ENCODE results near the gene TAF10.

The TAF10 gene

GRCh38 chr11:6586434-6587359 is 25.3 kb downstream of the TAF10 start:
- in situ Hi-C loops (cut with MboI; ENCODE audit: low sequenced_read_pairs), result no loop called here

- in situ Hi-C loops (cut with MboI; ENCODE audit: low sequenced_read_pairs), result no loop called here
Measured at GRCh38 chr11:6584528-6584927, 27.5 kb downstream of the TAF10 start.

- in situ Hi-C loops (cut with MboI; ENCODE audit: low sequenced_read_pairs), result no loop called here
Measured at GRCh38 chr11:6583584-6583983, 28.4 kb downstream of the TAF10 start.

- in situ Hi-C loops (cut with MboI; ENCODE audit: low sequenced_read_pairs), result no loop called here
Measured at GRCh38 chr11:6579681-6580080, 32.3 kb downstream of the TAF10 start.

- in situ Hi-C loops (cut with MboI; ENCODE audit: low sequenced_read_pairs), result no loop called here
Measured at GRCh38 chr11:6578134-6578533, 33.9 kb downstream of the TAF10 start.

GRCh38 chr11:6576471-6577373 is 35.3 kb downstream of the TAF10 start:
- in situ Hi-C loops (cut with MboI; ENCODE audit: low sequenced_read_pairs), result no loop called here

GRCh38 chr11:6574816-6575715 is 37.0 kb downstream of the TAF10 start:
- in situ Hi-C loops (cut with MboI; ENCODE audit: low sequenced_read_pairs), result no loop called here

- in situ Hi-C loops (cut with MboI; ENCODE audit: low sequenced_read_pairs), result no loop called here
Measured at GRCh38 chr11:6572215-6572614, 39.8 kb downstream of the TAF10 start.

- in situ Hi-C loops (cut with MboI; ENCODE audit: low sequenced_read_pairs), result no loop called here
Measured at GRCh38 chr11:6571434-6572008, 40.5 kb downstream of the TAF10 start.

GRCh38 chr11:6570691-6571427 is 41.2 kb downstream of the TAF10 start:
- in situ Hi-C loops (cut with MboI; ENCODE audit: low sequenced_read_pairs), result no loop called here

GRCh38 chr11:6569706-6570105 is 42.3 kb downstream of the TAF10 start:
- in situ Hi-C loops (cut with MboI; ENCODE audit: low sequenced_read_pairs), result no loop called here

- in situ Hi-C loops (cut with MboI; ENCODE audit: low sequenced_read_pairs), result no loop called here
Measured at GRCh38 chr11:6568191-6568918, 43.7 kb downstream of the TAF10 start.

GRCh38 chr11:6567371-6567745 is 44.7 kb downstream of the TAF10 start:
- in situ Hi-C loops (cut with MboI; ENCODE audit: low sequenced_read_pairs), result no loop called here

- in situ Hi-C loops (cut with MboI; ENCODE audit: low sequenced_read_pairs), result no loop called here
Measured at GRCh38 chr11:6566704-6567370, 45.2 kb downstream of the TAF10 start.

GRCh38 chr11:6565988-6566703 is 45.9 kb downstream of the TAF10 start:
- in situ Hi-C loops (cut with MboI; ENCODE audit: low sequenced_read_pairs), result no loop called here

- in situ Hi-C loops (cut with MboI; ENCODE audit: low sequenced_read_pairs), result no loop called here
Measured at GRCh38 chr11:6565325-6565724, 46.7 kb downstream of the TAF10 start.

- in situ Hi-C loops (cut with MboI; ENCODE audit: low sequenced_read_pairs), result no loop called here
Measured at GRCh38 chr11:6563667-6564066, 48.3 kb downstream of the TAF10 start.

- in situ Hi-C loops (cut with MboI; ENCODE audit: low sequenced_read_pairs), result no loop called here
Measured at GRCh38 chr11:6563121-6563619, 48.8 kb downstream of the TAF10 start.

Measured in HL-60/S4 (cell line).